ENCODE results near the gene PKN2.
"Not testable (repeated sequence)": the region's sequence is repeated elsewhere in the genome, so short reads cannot be mapped to it uniquely, and the experiment has no call there.

Gene PKN2

DNA sequence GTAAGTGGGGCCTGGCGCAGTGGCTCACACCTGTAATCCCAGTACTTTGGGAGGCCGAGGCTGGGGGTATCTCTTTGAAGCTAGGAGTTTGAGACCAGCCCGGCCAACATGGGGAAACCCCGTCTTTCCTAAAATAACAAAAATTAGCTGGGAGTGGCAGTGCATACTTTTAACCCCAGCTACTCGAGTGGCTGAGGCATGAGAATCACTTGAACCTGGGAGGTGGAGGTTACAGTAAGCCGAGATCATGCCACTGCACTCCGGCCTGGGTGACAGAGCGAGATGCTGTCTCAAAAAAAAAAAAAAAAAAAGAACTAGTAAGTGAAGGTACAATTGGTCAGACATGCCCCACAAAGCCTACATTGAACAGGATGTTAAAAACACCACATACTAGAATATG is 196.6 kb downstream of the PKN2 start:
- DNase-seq (ENCODE audit: low read depth), result not testable (repeated sequence)

- no peak for DNase-seq (ENCODE audit: low read depth)
Observed at GRCh38 chr1:88883156-88883555, 199.1 kb downstream of the PKN2 start.

Measured in HS-27A (cell line).